Brain microvascular endothelial cell (primary cell): Measurements from ENCODE around the gene POU2AF1.

Experiments
- DNase-seq: peaks from one replicate; pipeline ENCODE4 v3.0.0-alpha.2; 2020
- H3K27ac ChIP-seq: fragments of 250-450 bp; sonication (Bioruptor Pico); 2 replicates; pipeline ENCODE4 v1.5.1; 2020; ENCODE audit warnings: mild to moderate bottlenecking, moderate library complexity
- H3K27me3 ChIP-seq: fragments of 250-450 bp; sonication (Bioruptor Pico); replicated peaks from 2 replicates; pipeline ENCODE4 v1.5.1; 2020; ENCODE audit warnings: mild to moderate bottlenecking
- H3K36me3 ChIP-seq: fragments of 250-450 bp; sonication (Bioruptor Pico); replicated peaks from 2 replicates; pipeline ENCODE4 v1.5.1; 2020; ENCODE audit warnings: mild to moderate bottlenecking
- H3K4me3 ChIP-seq: 2 replicates; pipeline ENCODE4 v1.5.1; 2011; ENCODE audit warnings: low read depth, mild to moderate bottlenecking, control low read depth, low read length, moderate library complexity
- CTCF ChIP-seq: IDR thresholded peaks from 2 replicates; pipeline ENCODE4 v1.5.1; 2011; ENCODE audit warnings: low read depth, mild to moderate bottlenecking, moderate library complexity, low read length, control low read depth, inconsistent platforms; ENCODE audit errors: missing control alignments
- in situ Hi-C: cut with HindIII; loops from 2 replicates; pipeline ENCODE4 v1.10.0; 2017; ENCODE audit warnings: low sequenced_read_pairs, low pct_ligation_motif_present

POU2AF1 gene

GRCh38 chr11:111367411-111368284, 11.4 kb downstream of the POU2AF1 start:
- H3K27me3 ChIP-seq = no peaks in the 10 kb centered on the region
- in situ Hi-C loops = no loop called here
- DNase-seq = no peak

GRCh38 chr11:111366560-111367410, 12.3 kb downstream of the POU2AF1 start:
- no peak for DNase-seq
- Histone ChIP-seq H3K27ac (no peak overlapping the region), H3K27me3 (no peaks in the 10 kb centered on the region), H3K4me3 (no peak overlapping the region), H3K36me3 (no peaks in the 10 kb centered on the region)
- in situ Hi-C loops = no loop called here
- no peak for TF ChIP-seq CTCF

More at GRCh38 chr11:111367411-111368284, 11.4 kb downstream of the POU2AF1 start:
- no peak for TF ChIP-seq CTCF
- Histone ChIP-seq H3K36me3 (no peaks in the 10 kb centered on the region), H3K4me3 (no peak overlapping the region), H3K27ac (no peak overlapping the region)

- in situ Hi-C loops = no loop called here
- Histone ChIP-seq H3K27ac (no peak overlapping the region), H3K4me3 (no peak overlapping the region), H3K27me3 (no peaks in the 10 kb centered on the region), H3K36me3 (no peaks in the 10 kb centered on the region)
- DNase-seq = no peak
- no peak for TF ChIP-seq CTCF
Measured at GRCh38 chr11:111365722-111366559, 13.1 kb downstream of the POU2AF1 start.

- in situ Hi-C loops = no loop called here
- Histone ChIP-seq H3K27ac (no peak overlapping the region), H3K27me3 (no peaks in the 10 kb centered on the region), H3K4me3 (no peak overlapping the region), H3K36me3 (no peaks in the 10 kb centered on the region)
- TF ChIP-seq CTCF = no peak
- no peak for DNase-seq
Measured at GRCh38 chr11:111364503-111364902, 14.6 kb downstream of the POU2AF1 start.

- Histone ChIP-seq H3K27me3 (no peaks in the 10 kb centered on the region), H3K36me3 (no peaks in the 10 kb centered on the region), H3K4me3 (no peak overlapping the region), H3K27ac (no peak overlapping the region)
- TF ChIP-seq CTCF = no peak
- in situ Hi-C loops = no loop called here
- DNase-seq = no peak
Measured at GRCh38 chr11:111363985-111364384, 15.1 kb downstream of the POU2AF1 start.
